ENCODE data around the gene SELL.
A peak's percentile ranks its signal among the peaks of the same experiment; 100 is the strongest.
"Not testable (repeated sequence)": the region's sequence is repeated elsewhere in the genome, so short reads cannot be mapped to it uniquely, and the experiment has no call there.

The SELL gene

DNA sequence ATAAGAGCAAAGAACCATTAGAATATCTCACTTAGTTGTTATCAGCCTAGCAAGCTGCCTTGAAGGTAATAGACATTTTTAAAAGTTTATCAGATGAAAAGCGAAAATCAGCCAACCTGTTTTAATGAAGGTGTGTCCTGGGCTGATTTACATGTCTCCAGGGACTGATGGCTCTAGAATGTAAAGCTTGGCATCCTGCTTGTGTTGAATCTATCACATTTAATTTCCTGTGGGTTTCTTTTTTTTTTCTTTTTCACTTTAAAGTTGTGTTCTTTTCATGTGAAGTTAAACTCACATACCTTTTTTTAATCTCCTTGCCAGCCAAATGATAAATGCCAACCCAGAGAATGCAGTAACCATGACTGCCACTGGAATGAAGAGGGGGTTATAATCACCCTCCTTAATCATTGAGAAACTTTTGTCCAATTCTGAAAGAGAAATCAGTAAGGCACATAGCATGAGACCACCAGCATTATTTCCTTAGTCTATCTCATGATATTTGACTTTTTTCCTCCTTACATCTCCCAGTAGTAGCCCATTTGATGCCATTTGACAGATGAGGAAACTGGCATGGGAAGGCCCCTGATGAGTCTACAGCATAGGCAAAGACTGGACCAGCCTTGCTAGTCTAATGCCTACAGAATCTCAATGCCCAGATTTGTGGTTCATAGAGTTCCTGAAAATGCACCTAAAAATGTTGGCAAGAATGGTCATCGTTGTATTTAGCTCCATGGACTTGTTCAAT is 10.0 kb downstream of the SELL start:
- DNase-seq, result no peak

DNA sequence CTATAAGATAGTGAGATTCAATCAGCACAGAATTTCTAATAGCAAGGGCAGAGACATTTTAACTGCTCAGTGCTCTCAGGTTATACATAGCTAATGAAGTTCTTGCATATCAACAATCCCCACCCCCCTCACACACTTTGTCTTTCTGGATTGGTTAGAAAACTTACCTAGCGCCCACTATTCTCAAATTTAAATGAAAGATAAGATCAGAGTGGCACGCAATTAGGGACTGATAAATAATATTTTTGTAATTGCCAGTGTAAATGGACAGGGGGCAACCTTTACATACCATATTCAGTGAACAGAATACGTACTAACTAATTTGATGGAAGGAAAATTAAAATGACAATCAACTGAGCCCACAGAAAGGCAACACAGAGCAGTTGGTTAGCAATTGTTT is 11.7 kb downstream of the SELL start:
- DNase-seq, result peak; percentile 36

DNA sequence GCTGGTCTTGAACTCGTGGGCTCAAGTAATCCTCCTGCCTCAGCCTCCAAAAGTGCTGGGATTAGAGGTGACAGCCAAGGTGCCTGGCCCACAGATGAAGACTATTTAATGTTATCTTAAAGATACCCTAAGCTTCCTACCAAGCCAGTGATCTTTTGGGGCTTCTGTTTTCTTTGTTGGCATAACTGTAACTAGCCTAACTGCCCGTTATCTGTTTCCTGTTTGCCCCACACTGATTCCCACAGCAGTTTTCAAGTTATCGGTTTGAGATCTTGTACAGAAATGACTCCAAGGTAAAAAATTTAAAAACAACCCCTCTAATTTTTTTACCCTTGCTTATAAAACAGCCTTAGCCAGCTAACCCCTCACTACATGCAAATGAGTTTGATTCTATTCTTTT is 12.4 kb downstream of the SELL start:
- DNase-seq, result peak; percentile 89

DNA sequence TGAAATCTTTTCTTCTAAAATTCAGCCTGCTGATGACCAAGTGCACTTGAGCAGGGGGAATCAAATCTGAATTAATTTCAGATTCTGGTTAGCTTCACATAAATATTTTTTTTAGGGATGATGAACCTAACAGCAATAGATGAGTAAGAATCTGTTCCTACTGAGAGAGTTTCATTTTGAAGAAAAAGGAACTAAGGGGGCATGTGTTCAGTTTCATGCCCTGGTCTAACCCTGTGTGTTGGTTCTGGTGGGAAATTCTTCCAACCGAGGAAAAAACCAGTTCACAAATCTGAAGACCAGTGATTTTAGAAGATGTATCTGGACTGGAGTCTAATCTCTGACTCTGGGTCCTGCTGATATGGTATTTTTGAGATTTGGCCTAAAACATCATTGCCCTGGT is 13.7 kb downstream of the SELL start:
- peak; percentile 28 for DNase-seq

DNA sequence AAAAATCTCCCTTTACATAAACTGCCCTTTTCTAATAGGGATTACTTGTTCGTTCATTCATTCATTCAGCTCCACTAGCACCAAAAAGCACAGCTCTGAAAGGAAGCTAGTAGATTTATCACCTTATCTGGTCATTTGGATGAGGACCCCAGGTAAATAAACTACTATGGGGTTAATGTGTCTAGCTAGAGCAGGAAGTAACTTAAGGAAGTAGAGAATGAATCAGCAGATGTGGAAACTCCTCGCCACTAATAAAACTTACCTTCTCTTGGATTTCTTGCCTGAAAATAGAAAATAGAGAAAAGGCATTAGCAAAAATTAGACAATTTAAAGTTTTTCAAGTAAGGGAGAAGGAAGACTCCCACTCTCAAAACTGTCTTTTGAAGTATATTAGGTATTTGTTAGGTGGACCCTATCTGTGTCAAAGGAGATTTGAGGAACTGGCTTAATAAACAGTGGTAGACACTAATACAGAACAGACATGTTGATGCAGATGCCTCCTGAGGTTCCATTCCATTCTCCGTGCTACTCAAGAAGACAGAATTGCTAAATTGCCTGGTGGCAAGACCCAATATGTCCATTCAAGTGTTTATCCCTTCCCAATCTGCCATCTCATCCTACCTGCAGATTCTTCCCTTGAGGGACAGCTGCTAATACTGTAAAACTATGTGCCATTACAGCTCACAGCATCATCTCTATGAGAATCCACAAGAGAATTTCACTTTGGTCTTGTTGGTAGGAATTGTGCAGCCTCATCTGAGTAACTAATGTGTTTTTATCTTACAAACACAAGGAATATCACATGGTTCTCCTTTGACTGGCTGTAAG is 14.9 kb downstream of the SELL start:
- peak; percentile 58 for DNase-seq

DNA sequence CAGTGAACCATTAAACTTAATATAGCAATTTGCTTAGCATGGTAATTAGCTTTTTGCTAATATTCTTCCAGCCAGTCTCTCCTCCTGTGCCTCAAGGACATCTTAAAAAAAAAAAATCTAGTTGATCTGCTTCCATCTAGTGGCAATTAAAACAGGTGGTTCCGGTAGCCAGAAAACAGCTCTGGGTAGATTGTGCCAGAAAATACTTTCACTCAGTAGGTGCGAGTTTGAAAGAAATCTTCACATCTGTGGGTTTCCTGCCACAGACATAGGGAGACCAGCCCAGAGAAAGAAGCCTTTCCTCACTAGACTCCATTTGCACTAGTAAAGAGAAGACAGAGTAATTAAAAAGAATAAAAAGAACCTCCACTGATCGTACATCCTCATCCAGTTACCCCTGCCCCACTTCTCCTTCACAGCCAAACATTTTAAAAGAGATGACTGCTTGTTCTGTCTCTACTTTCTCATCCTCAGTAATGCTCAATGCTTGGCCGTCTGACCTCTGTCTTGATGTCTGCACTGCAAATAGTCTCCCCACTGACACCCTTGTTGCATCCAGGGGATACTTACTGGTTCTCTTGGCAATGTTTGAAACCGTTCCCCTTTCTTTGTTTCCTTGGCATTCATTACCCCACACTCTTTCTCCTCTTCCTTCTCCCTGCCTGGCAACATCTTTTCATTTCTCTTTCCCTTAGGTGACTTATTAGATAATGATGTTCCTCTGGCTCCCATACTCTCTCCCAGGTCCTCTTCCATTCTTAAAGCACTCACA is 16.9 kb downstream of the SELL start:
- peak; percentile 85 for DNase-seq

DNA sequence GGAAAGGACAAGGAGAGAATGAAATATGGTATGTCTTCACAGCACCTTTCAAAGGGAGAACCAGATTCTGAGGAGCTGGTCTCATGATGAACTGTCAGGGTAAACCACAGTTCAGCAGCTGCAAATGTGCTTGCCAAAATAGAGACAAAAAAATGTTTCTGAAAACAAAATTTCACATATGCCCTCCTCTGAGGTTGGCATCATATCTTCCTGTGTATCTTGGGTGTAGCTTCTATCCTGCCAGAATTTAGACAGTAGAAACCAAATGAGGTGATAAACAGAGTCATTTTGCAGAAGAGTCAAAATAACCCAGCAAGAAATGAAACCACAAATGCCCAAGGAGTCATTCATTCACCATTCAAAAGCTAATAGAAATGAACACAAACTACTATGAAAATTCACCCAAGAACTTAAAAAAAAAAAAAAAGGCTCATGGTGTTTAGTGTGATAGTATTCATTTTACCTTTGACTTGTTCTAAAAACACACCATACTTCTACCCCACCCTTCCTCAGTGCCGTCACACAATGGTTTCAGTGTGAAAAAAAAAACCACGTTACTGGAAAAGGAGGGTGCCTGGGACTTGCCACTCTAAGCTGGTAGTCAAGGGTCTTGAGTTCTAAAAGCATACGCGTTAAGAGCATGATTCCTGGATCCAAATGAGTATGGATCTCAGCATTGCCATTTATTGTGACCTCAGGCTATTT is 18.5 kb downstream of the SELL start:
- DNase-seq, result peak; percentile 84

DNA sequence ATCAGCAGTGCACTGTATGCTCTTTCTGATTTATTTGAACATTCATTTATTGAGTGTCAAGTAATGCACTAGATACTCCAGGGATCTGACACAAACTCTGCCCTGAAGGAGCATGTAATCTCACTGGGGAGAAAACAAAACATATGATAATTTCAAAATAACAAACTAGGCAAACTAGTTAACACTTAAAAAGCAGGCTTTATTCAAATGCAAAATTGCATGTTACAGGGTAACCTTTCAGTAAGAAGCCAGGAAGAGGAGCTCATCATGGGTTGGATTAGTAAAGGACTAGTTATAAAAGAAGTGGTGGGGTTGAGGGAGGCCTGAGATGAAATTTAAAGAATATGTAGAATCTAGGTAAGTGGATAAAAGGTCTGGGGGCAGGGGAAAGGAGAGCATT is 20.9 kb downstream of the SELL start:
- no peak for DNase-seq

DNA sequence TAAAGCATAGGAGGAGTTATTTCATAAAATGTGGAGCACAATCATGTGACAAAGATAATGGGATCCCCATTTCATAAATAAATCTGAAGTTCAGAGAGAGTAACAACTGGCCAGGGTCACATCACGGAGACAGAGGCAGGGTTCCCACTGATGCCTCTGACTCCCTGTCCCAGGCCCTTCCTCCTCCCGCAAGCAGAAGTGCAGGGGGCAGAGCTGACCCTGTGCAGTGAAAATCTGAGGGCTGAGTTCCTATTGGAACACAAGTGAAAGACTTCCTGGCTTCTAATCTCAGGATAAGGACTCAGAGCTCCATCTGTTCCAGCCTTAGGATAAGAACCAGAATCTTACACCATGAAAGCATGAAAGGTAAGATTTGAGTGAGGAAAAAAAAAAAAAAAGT is 22.0 kb downstream of the SELL start:
- no peak for DNase-seq

DNA sequence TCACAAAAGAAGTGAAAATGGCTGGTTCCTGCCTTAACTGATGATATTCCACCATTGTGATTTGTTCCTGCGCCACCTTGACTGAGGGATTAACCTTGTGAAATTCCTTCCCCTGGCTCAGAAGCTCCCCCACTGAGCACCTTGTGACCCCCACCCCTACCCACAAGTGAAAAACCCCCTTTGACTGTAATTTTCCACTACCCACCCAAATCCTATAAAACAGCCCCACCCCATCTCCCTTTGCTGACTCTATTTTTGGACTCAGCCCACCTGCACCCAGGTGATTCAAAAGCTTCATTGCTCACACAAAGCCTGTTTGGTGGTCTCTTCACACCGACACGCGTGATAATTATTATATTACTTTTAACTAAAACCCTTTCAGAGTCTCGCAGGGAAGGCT is 23.0 kb downstream of the SELL start:
- DNase-seq, result not testable (repeated sequence)

DNA sequence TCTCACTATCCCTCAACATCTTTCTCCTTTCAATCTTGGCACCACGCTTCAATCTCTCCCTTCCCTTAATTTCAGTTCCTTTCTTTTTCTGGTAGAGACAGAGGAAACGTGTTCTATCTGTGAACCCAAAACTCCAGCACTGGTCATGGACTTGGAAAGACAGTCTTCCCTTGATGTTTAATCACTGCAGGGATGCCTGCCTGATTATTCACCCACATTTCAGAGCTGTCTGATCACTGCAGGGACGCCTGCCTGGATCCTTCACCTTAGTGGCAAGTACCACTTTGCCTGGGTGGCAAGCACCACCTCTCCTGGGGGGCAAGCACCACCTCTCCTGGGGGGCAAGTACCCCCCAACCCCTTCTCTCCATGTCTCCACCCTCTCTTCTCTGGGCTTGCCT is 27.8 kb downstream of the SELL start:
- DNase-seq, result no peak

DNA sequence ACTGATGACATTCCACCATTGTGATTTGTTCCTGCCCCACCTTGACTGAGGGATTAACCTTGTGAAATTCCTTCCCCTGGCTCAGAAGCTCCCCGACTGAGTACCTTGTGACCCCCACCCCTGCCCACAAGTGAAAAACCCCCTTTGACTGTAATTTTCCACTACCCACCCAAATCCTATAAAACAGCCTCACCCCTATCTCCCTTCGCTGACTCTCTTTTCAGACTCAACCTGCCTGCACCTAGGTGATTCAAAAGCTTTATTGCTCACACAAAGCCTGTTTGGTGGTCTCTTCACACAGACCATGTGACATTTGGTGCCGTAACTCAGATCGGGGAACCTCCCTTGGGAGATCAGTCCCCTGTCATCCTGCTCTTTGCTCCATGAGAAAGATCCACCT is 28.3 kb downstream of the SELL start:
- DNase-seq, result not testable (repeated sequence)

DNA sequence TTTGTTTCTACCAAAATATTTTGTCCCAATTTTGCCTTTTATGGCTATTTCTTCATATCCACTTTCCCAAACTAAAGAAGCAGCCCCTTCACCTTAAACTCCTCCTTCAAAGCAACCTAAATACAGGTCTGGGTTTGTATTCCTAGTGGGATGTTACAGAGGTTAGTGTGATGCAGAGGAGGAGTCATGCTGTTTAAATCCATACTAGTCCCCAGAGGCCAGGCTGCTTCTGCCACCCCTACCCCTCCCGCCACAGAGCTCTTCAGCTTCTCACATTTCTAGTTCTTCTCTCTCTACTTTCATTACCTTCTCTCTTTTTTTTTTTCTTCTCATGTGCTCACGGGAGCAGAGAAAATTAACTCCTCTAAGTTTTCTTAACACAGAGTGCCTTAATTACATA is 29.3 kb downstream of the SELL start:
- no peak for DNase-seq

DNA sequence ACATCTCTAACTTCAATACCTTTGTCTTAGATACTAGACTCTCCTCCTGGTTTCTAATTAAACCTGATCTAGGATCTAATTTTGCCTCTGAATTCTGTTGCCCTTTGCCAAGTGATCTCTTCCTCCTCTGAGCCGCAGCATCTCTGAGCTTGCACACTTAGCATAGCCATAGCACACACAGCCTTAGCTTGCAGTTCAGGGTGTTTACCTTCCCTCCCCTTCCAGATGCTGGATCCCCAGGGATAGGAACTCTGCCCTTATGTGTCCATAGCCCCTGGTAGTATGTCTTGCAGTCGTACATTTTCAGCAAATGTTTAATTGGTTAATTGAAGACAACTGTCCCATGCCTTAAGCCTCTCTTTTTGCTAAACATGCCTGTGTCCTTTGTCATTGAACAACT is 30.3 kb downstream of the SELL start:
- DNase-seq, result no peak

DNA sequence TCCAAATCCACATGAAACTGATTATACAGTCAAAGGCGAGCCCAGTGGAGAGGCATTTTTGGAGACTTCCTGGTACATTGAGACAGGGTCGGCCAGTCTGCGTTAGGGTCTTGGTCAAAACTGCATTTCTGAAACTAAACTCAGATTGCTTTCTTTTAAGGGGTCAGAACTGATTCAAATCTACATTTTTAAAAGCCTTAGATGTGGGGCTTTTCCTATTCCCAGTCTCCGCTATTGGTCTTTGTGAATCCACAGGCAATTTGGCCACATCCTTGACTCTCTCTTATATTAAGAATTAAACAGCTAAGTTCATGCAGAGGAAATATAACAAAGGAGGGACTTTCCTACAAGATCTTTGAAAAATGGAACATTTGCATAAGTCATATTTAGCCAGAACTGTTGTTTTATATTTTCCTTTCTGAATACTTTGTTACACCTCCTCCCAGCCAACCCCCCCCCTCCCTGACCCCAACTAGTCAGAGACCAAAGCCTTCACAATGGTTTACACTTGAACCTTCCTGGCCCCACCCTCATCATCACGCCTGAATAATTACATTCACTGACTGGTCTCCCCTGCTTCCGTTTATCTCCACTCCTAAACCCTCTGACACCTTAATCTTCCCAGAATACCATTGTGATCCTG is 30.9 kb downstream of the SELL start:
- DNase-seq, result no peak

DNA sequence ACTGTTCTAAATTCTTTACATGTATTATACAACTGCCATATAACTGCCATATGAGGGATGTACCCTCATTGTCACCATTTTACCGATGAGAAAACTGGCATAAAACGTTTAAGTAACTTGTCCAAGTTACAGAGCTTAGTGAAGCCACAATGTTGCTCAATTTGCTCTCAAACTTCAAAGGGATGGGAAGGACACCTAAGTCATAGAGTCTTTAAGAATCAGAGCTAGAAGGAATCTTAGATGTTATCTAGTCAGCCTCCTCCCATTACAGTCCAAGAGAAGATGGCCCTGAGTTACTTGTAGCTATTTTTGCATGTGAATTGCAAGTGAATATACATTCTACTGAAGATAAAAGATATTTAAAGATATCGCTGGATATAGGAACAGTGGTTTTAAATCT is 31.7 kb downstream of the SELL start:
- no peak for DNase-seq

DNA sequence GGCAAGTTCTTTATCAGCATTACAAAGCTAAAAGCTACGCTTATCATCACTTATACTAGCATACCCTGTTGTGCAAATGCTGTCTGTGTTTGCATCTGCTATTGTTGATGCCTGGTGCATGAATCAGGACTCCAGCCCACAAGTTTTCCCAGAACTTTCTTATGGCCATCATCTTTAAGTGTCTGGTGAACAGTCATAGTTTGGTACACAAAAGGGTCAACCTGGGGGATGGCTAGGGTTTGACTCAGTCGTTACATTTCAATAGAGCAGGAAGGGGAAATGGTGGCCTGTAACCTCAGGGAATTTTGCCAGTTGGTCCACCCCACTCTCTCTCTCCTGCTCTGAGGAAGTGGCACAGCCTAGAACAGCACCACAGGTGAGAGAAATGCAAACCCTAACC is 35.4 kb downstream of the SELL start:
- DNase-seq, result peak; percentile 33

DNA sequence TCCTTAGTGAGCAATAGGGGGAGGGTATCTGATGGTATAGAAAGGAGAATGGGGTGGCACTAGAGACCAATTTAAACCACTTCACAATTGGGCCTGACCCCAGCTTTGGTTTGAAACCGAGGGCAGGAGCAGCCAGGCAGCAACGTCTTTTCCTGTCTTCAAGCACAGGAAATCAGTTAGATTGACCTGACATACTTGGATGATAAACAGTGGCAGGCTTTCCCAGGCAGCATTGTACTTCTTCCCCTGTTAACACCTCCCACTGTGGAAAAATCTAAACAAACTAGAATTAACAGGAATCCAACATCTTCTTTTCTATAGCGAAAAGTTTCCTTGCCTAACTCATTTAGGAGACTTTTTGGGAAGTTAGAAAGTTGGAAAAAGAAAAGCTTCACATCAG is 40.6 kb downstream of the SELL start:
- DNase-seq, result no peak

DNA sequence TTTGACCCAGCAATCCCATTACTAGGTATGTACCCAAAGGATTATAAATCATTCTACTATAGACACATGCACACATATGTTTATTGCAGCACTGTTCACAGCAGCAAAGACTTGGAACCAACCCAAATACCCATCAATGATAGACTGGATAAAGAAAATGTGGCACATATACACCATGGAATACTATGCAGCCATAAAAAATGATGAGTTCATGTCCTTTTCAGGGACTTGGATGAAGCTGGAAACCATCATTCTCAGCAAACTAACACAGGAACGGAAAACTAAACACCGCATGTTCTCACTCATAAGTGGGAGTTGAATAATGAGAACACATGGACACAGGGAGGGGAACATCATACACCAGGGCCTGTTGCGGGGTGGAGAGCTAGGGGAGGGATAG is 41.2 kb downstream of the SELL start:
- not testable (repeated sequence) for DNase-seq

DNA sequence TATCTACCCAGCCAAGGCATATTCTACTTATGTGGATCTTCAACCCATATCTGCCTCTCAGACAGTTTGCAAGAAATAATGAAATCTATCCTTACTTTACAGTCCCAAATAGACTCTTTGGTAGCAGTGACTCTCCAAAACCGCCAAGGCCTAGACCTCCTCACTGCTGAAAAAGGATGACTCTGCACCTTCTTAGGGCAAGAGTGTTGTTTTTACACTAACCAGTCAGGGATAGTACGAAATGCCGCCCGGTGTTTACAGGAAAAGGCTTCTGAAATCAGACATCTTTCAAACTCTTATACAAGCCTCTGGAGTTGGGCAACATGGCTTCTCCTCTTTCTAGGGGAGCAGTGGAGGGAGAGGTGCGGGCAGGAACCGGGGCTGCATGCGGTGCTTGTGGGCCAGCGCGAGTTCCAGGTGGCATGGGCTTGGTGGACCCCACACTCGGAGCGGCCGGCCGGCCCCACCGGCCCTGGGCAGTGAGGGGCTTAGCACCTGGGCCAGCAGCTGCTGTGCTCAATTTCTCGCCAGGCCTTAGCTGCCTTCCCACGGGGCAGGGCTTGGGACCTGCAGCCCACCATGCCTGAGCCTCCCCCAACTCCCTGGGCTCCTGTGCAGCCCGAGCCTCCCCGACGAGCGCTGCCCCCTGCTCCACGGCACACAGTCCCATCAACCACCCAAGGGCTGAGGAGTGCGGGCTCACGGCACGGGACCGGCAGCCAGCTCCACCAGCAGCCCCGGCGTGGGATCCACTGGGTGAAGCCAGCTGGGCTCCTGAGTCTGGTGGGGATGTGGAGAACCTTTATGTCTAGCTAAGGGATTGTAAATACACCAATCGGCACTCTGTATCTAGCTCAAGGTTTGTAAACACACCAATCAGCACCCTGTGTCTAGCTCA is 43.5 kb downstream of the SELL start:
- peak; percentile 47 for DNase-seq

DNA sequence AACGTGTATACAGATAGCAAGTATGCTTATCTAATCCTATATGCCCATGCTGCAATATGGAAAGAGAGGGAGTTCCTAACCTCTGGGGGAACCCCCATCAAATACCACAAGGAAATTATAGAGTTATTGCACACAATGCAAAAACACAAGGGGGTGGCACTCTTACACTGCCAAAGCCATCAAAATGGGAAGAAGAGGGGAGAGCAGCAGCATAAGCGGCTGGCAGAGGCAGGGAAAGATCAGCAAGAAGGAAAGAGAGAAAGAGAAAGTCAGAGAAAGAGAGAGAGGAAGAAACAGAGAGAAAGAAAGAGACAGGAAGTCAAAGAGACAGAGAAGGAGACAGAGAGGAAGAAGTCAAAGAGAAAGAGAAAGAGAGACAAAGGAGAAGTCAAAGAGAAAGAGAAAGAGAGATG is 44.2 kb downstream of the SELL start:
- DNase-seq, result peak; percentile 54

Data from hematopoietic multipotent progenitor cell treated with erythropoietin and hydrocortisone succinate and interleukin-3 and kit ligand, for 4 days (in vitro differentiated cells).